Neuronal stem cell (in vitro differentiated cells): ENCODE data around the gene SPSB1.
"Not testable (repeated sequence)": the region's sequence is repeated elsewhere in the genome, so short reads cannot be mapped to it uniquely, and the experiment has no call there.

Experiments used
- DNase-seq: peaks from one replicate; pipeline ENCODE4 v3.0.0-alpha.2; 2013; ENCODE audit warnings: low spot score
- H2AFZ ChIP-seq: one replicate; pipeline ENCODE4 v1.6.1; 2013; ENCODE audit warnings: mild to moderate bottlenecking, low read length, inconsistent platforms
- H2AK5ac ChIP-seq: 2 replicates; pipeline ENCODE4 v1.6.1; 2013; ENCODE audit warnings: low read depth, mild to moderate bottlenecking, inconsistent platforms, low read length, moderate library complexity, mixed read lengths
- H2BK120ac ChIP-seq: 2 replicates; pipeline ENCODE4 v1.6.1; 2013; ENCODE audit warnings: low read depth, mild to moderate bottlenecking, inconsistent platforms, low read length, moderate library complexity, mixed read lengths
- H2BK12ac ChIP-seq: one replicate; pipeline ENCODE4 v1.6.1; 2013; ENCODE audit warnings: low read length, inconsistent platforms
- H2BK15ac ChIP-seq: 2 replicates; pipeline ENCODE4 v1.6.1; 2013; ENCODE audit warnings: mild to moderate bottlenecking, low read length, inconsistent platforms, mixed read lengths
- H2BK5ac ChIP-seq: one replicate; pipeline ENCODE4 v1.6.1; 2013; ENCODE audit warnings: inconsistent platforms, mild to moderate bottlenecking, low read length, moderate library complexity
- H3K14ac ChIP-seq: one replicate; pipeline ENCODE4 v1.6.1; 2013; ENCODE audit warnings: low read length, inconsistent platforms
- H3K18ac ChIP-seq: 2 replicates; pipeline ENCODE4 v1.6.1; 2013; ENCODE audit warnings: low read length, inconsistent platforms
- H3K23ac ChIP-seq: 2 replicates; pipeline ENCODE4 v1.6.1; 2013; ENCODE audit warnings: low read depth, mild to moderate bottlenecking, mixed read lengths, low read length, inconsistent platforms; ENCODE audit not compliant: poor library complexity
- H3K27ac ChIP-seq: replicated peaks from 3 replicates; pipeline ENCODE4 v1.5.1; 2013; ENCODE audit warnings: low read length, inconsistent platforms
- H3K27me3 ChIP-seq, 3 experiments: 2 replicates each; pipeline ENCODE4 v1.6.1; 2013; ENCODE audit warnings: low read length in 3 of 3, mild to moderate bottlenecking in 2 of 3, inconsistent platforms in 1 of 3, low read depth in 1 of 3, mixed read lengths in 1 of 3, moderate library complexity in 1 of 3; ENCODE audit not compliant: control insufficient read depth in 3 of 3, insufficient read depth in 3 of 3
- H3K36me3 ChIP-seq, 2 donors: replicated peaks in 1 of 2; 2 replicates each; pipeline ENCODE4 v1.6.1; 2013; ENCODE audit warnings: low read length in 2 of 2; ENCODE audit not compliant: control insufficient read depth in 2 of 2, insufficient read depth in 2 of 2
- H3K4ac ChIP-seq: 2 replicates; pipeline ENCODE4 v1.6.1; 2013; ENCODE audit warnings: inconsistent platforms, mild to moderate bottlenecking, low read length, moderate library complexity
- H3K4me1 ChIP-seq, 2 donors: 1 replicate in 1 of 2; 2 replicates in 1 of 2; pipeline ENCODE4 v1.6.1; 2013; ENCODE audit warnings: low read length in 2 of 2, low read depth in 1 of 2; ENCODE audit not compliant: control insufficient read depth in 2 of 2, insufficient read depth in 1 of 2
- H3K4me2 ChIP-seq: one replicate; pipeline ENCODE4 v1.6.1; 2013; ENCODE audit warnings: mild to moderate bottlenecking, low read length, inconsistent platforms; ENCODE audit not compliant: insufficient read depth, poor library complexity, severe bottlenecking
- H3K4me3 ChIP-seq, 2 donors: 2 replicates each; pipeline ENCODE4 v1.5.1; 2013; ENCODE audit warnings: low read length in 2 of 2, mild to moderate bottlenecking in 2 of 2, inconsistent platforms in 1 of 2, moderate library complexity in 1 of 2
- H3K79me1 ChIP-seq: one replicate; pipeline ENCODE4 v1.6.1; 2013; ENCODE audit warnings: low read depth, mild to moderate bottlenecking, inconsistent platforms, low read length, moderate library complexity
- H3K9ac ChIP-seq: one replicate; pipeline ENCODE4 v1.6.1; 2013; ENCODE audit warnings: mild to moderate bottlenecking, low read depth, low read length, inconsistent platforms; ENCODE audit not compliant: poor library complexity
- H3K9me3 ChIP-seq, 2 donors: replicated peaks in 1 of 2; 2 replicates each; pipeline versions ENCODE3 to v1.6.1; 2013; ENCODE audit warnings: low read length in 2 of 2, mild to moderate bottlenecking in 2 of 2, inconsistent platforms in 1 of 2, low read depth in 1 of 2, mixed read lengths in 1 of 2, moderate library complexity in 1 of 2; ENCODE audit not compliant: control insufficient read depth in 2 of 2, insufficient read depth in 1 of 2
- H4K8ac ChIP-seq: one replicate; pipeline ENCODE4 v1.6.1; 2013; ENCODE audit warnings: low read depth, mild to moderate bottlenecking, inconsistent platforms, low read length, moderate library complexity
- H4K91ac ChIP-seq: one replicate; pipeline ENCODE4 v1.6.1; 2013; ENCODE audit warnings: low read length, low read depth, mild to moderate bottlenecking, inconsistent platforms; ENCODE audit not compliant: poor library complexity
- WGBS, 2 donors: extraction: QIAGEN DNeasy Blood & Tissue Kit; methylation state at CpG; one replicate each; pipeline ENCODE4 v1.1.7; 2013; ENCODE audit warnings: missing lambda C conversion rate in 2 of 2, mixed read lengths in 1 of 2; ENCODE audit not compliant: insufficient read length in 2 of 2, insufficient replicate concordance in 1 of 2; ENCODE audit errors: extremely low coverage in 2 of 2; 5-methylcytosine and 5-hydroxymethylcytosine counted together

Gene SPSB1

DNA sequence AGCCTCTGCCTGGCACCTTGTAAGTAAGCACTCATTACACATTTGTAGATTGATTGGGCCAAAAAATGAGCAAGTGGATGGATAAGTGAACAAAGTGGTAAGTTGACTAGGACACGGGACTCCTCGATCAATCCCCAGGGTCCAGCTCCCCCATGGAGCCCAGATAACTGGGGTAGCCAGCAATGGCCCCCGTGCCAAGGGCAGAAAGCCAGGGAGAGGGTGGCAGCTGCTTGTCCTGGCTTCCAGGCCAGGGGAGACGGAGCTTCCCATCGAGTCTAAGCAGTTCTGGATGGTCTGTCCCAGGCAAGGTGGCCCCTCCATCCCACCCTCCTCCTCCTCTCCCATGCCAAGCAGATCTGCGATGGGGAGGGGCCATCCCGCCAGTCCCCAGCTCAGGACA lies 91.4 kb downstream of the SPSB1 start:
- no peak overlapping the region for H3K4me2 ChIP-seq
- no peaks in the 10 kb centered on the region for H3K9me3 ChIP-seq
- no peak overlapping the region for H3K27ac ChIP-seq
- DNase-seq = no peak
- peak overlapping the region; percentile 17 for H3K23ac ChIP-seq
- peak overlapping the region; percentile 6 for H2BK15ac ChIP-seq
- no peak overlapping the region for H3K4ac ChIP-seq
- no peak overlapping the region for H3K4me3 ChIP-seq
- H4K91ac ChIP-seq = no peak overlapping the region
- no CpG with 5 or more reads among the region's 7 CpGs for WGBS, 2 donors
- no peak overlapping the region for H2AFZ ChIP-seq
- H3K9ac ChIP-seq = no peak overlapping the region
- H3K79me1 ChIP-seq = no peaks in the 10 kb centered on the region
- H4K8ac ChIP-seq = no peak overlapping the region
- no peak overlapping the region for H2AK5ac ChIP-seq
- H3K14ac ChIP-seq = no peak overlapping the region
- H2BK120ac ChIP-seq = no peak overlapping the region
- H3K4me1 ChIP-seq = peaks cover 0 to 3% of the 10 kb centered on the region in 2 donors
- H3K18ac ChIP-seq = peak overlapping the region; percentile 77
- H3K36me3 ChIP-seq = no peaks in the 10 kb centered on the region
- no peak overlapping the region for H2BK12ac ChIP-seq
- peaks cover 0 to 39% (median 0%) of the 10 kb centered on the region in 3 experiments for H3K27me3 ChIP-seq
- H2BK5ac ChIP-seq = no peak overlapping the region

DNA sequence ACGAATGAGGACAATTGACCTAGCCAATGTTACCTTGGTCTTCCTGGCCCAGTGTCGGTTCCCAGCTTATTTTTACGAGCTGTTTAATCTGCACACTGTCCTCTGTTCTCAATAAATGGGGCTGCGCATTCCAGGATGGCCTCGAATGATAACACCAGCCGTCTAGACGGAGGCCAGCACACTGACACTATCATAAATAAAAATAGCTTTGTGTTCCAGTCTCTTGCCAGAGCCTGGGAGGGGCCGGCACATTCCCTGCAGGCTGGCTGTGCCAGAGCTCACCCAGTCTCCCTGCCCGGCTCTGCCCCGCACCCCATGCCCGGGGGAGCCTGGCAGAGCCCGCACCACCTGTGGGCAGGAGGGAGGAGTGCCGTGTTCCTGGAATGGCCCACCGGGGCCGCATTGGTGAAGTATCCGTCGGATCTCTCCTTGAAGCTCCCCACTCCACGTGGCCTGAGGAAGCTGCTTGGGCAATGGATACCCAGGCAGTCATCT lies 92.1 kb downstream of the SPSB1 start:
- Histone ChIP-seq H3K14ac (peak overlapping the region; percentile 56), H2BK120ac (no peak overlapping the region), H3K79me1 (no peaks in the 10 kb centered on the region), H3K4me1 (peaks cover 0 to 3% of the 10 kb centered on the region in 2 donors), H3K36me3 (no peaks in the 10 kb centered on the region), H3K4me3 (no peak overlapping the region), H3K23ac (no peak overlapping the region), H3K9ac (no peak overlapping the region), H4K91ac (no peak overlapping the region), H2BK12ac (no peak overlapping the region), H3K4me2 (no peak overlapping the region), H2BK5ac (no peak overlapping the region), H2BK15ac (no peak overlapping the region), H2AK5ac (peak overlapping the region; percentile 37), H3K27me3 (peaks cover 0 to 39% (median 0%) of the 10 kb centered on the region in 3 experiments), H2AFZ (no peak overlapping the region), H3K4ac (no peak overlapping the region), H4K8ac (no peak overlapping the region), H3K18ac (peak overlapping the region; percentile 48), H3K9me3 (no peaks in the 10 kb centered on the region), H3K27ac (no peak overlapping the region)
- DNase-seq = no peak
- no CpG with 5 or more reads among the region's 18 CpGs for WGBS, 2 donors

DNA sequence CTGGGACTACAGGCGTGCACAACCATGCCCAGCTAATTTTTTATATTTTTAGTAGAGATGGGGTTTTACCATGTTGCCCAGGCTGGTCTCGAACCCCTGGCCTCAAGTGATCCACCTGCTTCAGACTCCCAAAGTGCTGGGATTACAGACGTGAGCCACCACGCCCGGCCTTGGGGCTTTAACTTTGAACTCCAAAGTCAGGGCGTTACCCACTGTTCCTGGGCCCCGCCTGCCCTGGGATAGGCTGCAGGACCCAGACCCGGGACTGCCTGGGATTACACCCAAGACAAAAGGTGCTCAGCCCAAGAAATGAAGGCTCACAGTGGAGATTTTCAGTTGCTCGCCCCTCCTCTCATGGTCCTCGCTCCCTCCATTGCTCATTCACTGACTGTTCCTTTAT lies 92.7 kb downstream of the SPSB1 start:
- no CpG with 5 or more reads among the region's 10 CpGs for WGBS, 2 donors
- not testable (repeated sequence) for H3K27ac ChIP-seq, H3K4me3 ChIP-seq, H2AFZ ChIP-seq, H3K36me3 ChIP-seq, H3K4ac ChIP-seq, H2BK120ac ChIP-seq, DNase-seq, H3K79me1 ChIP-seq, H3K4me2 ChIP-seq, H3K4me1 ChIP-seq, H3K9me3 ChIP-seq, H3K9ac ChIP-seq, H2BK5ac ChIP-seq, H2BK12ac ChIP-seq
- peak overlapping the region; percentile 38 for H3K14ac ChIP-seq
- peak overlapping the region; percentile 81 for H3K18ac ChIP-seq
- peak overlapping the region; percentile 10 for H4K8ac ChIP-seq
- peak overlapping the region; percentile 14 for H2BK15ac ChIP-seq
- peak overlapping the region; percentile 60 for H2AK5ac ChIP-seq
- H3K23ac ChIP-seq = peak overlapping the region; percentile 20
- peaks cover 0 to 39% (median 0%) of the 10 kb centered on the region in 3 experiments for H3K27me3 ChIP-seq
- H4K91ac ChIP-seq = peak overlapping the region; percentile 24

DNA sequence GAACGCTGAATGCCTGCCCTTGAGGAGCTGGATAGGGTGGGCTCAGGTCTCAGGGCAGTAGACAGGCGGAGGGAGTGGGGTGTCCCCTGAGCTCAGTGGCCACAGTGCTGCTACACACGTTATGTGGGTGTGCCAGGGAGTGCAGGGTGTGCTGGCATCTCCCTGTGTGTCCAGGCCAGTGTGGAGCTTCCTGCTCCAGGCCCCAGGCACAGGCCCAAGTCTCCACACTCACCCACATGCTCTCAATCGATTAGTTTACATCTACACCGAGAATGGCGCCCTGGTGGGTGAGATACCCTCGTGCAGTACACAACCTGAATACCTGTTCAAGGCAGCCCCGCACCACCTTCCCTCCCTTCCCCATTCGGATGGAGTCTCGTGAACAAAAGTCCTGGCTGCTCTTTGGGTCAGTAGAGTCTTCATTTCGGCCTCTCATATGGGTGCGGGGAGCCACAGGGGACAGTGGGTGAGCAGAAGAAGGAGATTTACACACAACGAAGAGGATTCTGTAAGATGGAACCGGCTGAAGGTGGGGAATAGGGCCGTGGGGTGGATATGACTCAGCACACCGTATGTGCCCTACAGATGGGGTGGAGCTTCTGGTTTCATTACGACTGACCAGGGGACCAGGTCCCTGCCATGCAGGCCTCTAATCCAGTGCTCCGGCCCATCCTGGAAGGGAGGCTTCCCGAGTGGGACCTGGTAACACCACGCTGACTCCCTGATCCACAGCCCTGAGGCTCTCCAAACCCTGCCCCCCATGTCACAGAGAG lies 93.3 kb downstream of the SPSB1 start:
- Histone ChIP-seq H3K4ac (peak overlapping the region; percentile 53), H2BK120ac (no peak overlapping the region), H3K9ac (no peak overlapping the region), H3K9me3 (no peaks in the 10 kb centered on the region), H3K18ac (peak overlapping the region; percentile 85), H2BK5ac (no peak overlapping the region), H4K91ac (peak overlapping the region; percentile 24), H3K4me1 (peaks cover 0 to 3% of the 10 kb centered on the region in 2 donors), H3K36me3 (no peaks in the 10 kb centered on the region), H3K4me2 (no peak overlapping the region), H3K4me3 (no peak overlapping the region), H3K14ac (peak overlapping the region; percentile 38), H3K27ac (no peak overlapping the region), H2AFZ (no peak overlapping the region), H3K79me1 (no peaks in the 10 kb centered on the region), H2AK5ac (peak overlapping the region; percentile 60), H4K8ac (peak overlapping the region; percentile 65), H3K27me3 (peaks cover 0 to 35% (median 0%) of the 10 kb centered on the region in 3 experiments), H2BK15ac (peak overlapping the region; percentile 14), H2BK12ac (peak overlapping the region; percentile 58), H3K23ac (peak overlapping the region; percentile 73)
- no peak for DNase-seq
- no CpG with 5 or more reads among the region's 20 CpGs for WGBS, 2 donors
